Keratinocyte (primary cell): ENCODE results near the gene LPCAT1.

Experiments used
- CTCF ChIP-seq, 3 experiments: IDR thresholded peaks in 1 of 3; conservative IDR thresholded peaks in 1 of 3; optimal IDR thresholded peaks in 1 of 3; 2 replicates in 2 of 3; 3 replicates in 1 of 3; pipeline versions ENCODE3 to v1.5.1; 2011; ENCODE audit warnings: low read length in 3 of 3, mild to moderate bottlenecking in 3 of 3, moderate library complexity in 2 of 3, control low read depth in 1 of 3, inconsistent platforms in 1 of 3; ENCODE audit not compliant: insufficient read depth in 2 of 3; ENCODE audit errors: extremely low read depth in 1 of 3
- EZH2 ChIP-seq: IDR thresholded peaks from one replicate; pipeline ENCODE4 v1.6.1; 2012; ENCODE audit warnings: inconsistent platforms, mild to moderate bottlenecking, low read length, moderate library complexity

GRCh38 chr5:1448511-1449011 is 75.2 kb downstream of the LPCAT1 start:
- no peak for TF ChIP-seq CTCF (optimal IDR thresholded peaks at IDR 0.05 in 1 of 3, IDR thresholded peaks at IDR 0.05 in 1 of 3, conservative IDR thresholded peaks at IDR 0.05 in 1 of 3; ENCODE audit: extremely low read depth in 1 of 3, insufficient read depth in 2 of 3, low read length in 3 of 3)
- TF ChIP-seq EZH2 = no peak
